HL-60 (cell line): ENCODE data around the gene RARRES1.

Source experiments
- DNase-seq, 2 experiments: peaks; one replicate each; pipeline ENCODE4 v3.0.0-alpha.2; 2010 to 2020; ENCODE audit warnings: low read depth in 1 of 2, low spot score in 1 of 2
- H3K27ac ChIP-seq: fragments of 250-450 bp; sonication (Bioruptor Pico); replicated peaks from 2 replicates; pipeline ENCODE4 v1.5.1; 2020; ENCODE audit warnings: mild to moderate bottlenecking, moderate library complexity
- H3K27me3 ChIP-seq: fragments of 250-450 bp; sonication (Bioruptor Pico); 2 replicates; pipeline ENCODE4 v1.5.1; 2021; ENCODE audit warnings: mild to moderate bottlenecking, moderate library complexity; ENCODE audit not compliant: insufficient read depth, poor library complexity, severe bottlenecking
- H3K4me3 ChIP-seq: replicated peaks from 2 replicates; pipeline ENCODE4 v1.5.1; 2011; ENCODE audit warnings: mild to moderate bottlenecking, control low read depth, low read length; ENCODE audit not compliant: insufficient read depth
- CTCF ChIP-seq: IDR thresholded peaks from one replicate; pipeline ENCODE4 v1.5.1; 2011; ENCODE audit warnings: low read length, control low read depth, inconsistent platforms; ENCODE audit not compliant: insufficient read depth
- GABPA ChIP-seq: IDR thresholded peaks from 2 replicates; pipeline ENCODE4 v1.6.1; 2012; ENCODE audit warnings: low read depth
- POLR2AphosphoS5 ChIP-seq: IDR thresholded peaks from 2 replicates; pipeline ENCODE4 v1.6.1; 2012; ENCODE audit warnings: low read depth
- REST ChIP-seq: IDR thresholded peaks from 2 replicates; pipeline ENCODE4 v1.6.1; 2012; ENCODE audit warnings: low read depth; ENCODE audit not compliant: insufficient replicate concordance
- SPI1 ChIP-seq: IDR thresholded peaks from 2 replicates; pipeline ENCODE4 v1.6.1; 2012; ENCODE audit warnings: low read depth, mild to moderate bottlenecking, borderline replicate concordance

Gene RARRES1

GRCh38 chr3:158709666-158710083, 22.6 kb downstream of the RARRES1 start:
- TF ChIP-seq POLR2AphosphoS5, result no peak
- no peak for TF ChIP-seq CTCF
- no peak for TF ChIP-seq GABPA
- no peak for TF ChIP-seq SPI1
- no peak for DNase-seq
- Histone ChIP-seq H3K27me3 (no peaks in the 10 kb centered on the region), H3K27ac (no peak overlapping the region), H3K4me3 (no peak overlapping the region)

- Histone ChIP-seq H3K27ac (no peak overlapping the region), H3K4me3 (no peak overlapping the region), H3K27me3 (no peaks in the 10 kb centered on the region)
- TF ChIP-seq CTCF (no peak), POLR2AphosphoS5 (no peak), GABPA (no peak), REST (no peak), SPI1 (no peak)
- DNase-seq, result no peak
These were observed 28.7 kb downstream of the RARRES1 start for GRCh38 chr3:158703566-158703965.

- H3K27ac ChIP-seq, result no peak overlapping the region
- TF ChIP-seq GABPA (no peak), CTCF (no peak), SPI1 (no peak), POLR2AphosphoS5 (no peak), REST (no peak)
- no peak for DNase-seq
- H3K4me3 ChIP-seq, result no peak overlapping the region
- H3K27me3 ChIP-seq, result no peaks in the 10 kb centered on the region
These were observed 29.3 kb downstream of the RARRES1 start for GRCh38 chr3:158702815-158703481.
